HG03045 (cell line): ENCODE data around the gene SLIT3.

Experiments
- ATAC-seq: cut with Tn5 transposase; IDR thresholded peaks from one replicate; pipeline ENCODE4 v1.9.1; 2021; ENCODE audit warnings: mild to moderate bottlenecking, moderate library complexity; ENCODE audit not compliant: unreplicated experiment

The SLIT3 gene

GRCh38 chr5:168788786-168789185 lies 512.2 kb downstream of the SLIT3 start:
- ATAC-seq: no peak

DNA sequence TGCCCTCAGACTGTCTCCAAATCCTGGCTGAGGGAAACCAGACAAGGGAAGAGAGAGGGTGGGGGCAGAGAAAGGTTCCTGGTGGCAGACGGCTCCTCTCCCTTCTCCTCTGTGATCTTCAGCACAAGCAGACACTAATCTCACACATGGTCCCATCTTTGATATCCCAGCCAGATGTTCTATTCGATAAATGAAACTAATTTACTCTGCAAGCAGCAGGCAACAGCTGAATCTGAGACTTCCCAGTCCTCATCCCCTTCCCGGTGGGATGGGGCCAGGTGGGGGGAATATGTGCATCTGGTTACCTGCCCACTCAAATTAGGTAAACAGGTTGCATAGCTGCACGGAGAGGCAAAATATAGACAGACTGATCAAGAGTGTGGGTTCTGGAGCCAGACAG lies 512.8 kb downstream of the SLIT3 start:
- ATAC-seq: no peak

DNA sequence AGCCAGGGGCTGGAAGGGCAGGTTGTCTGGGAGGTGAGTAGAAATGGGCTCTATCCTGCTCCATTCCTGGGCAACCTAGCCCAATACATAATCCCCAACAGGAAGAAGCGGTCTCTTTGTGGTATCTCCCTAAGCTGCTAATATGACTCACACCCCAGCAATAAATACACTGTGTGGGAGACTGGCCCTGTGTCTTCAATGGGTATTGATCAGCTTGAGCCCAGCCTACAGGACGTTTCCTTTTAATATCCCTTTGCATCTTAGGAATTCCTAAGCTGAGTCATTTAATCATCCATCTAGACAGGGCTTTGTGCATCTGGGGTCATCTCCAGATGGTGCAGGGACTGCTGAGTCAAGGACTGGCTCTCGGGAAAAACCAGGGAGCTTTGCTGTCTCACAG lies 514.8 kb downstream of the SLIT3 start:
- no peak for ATAC-seq

GRCh38 chr5:168784454-168784853 lies 516.5 kb downstream of the SLIT3 start:
- ATAC-seq: no peak

DNA sequence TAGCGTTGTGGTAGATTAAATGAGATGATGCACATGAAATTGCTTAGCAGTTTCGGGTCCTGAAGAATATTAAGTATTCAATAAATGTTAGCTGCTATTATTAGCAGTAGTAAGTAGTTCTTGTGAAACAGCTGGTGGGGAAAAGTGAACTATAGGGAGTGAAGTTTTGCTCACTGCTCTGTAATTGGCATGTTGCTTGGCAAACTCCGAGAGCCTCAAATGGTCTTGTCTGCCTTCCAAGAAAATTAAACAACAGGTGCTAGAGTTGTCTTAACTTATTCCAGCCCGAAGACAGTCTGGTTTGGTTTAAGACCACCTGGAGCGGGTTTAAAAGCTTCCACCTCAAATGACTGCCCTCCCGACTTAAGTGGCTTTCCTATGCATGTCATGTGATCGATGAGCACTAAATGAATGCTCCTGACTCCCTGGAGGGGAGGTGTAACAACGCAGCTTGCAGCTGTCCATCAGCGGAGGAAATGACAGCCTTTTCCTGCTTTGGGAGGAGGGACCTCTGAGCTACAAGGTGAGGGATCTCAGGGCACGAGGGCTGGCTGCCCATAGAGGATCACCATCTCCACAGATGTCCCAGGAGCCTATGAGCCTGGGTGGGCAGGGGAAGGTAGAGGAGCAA lies 518.9 kb downstream of the SLIT3 start:
- no peak for ATAC-seq

- ATAC-seq: no peak
These were observed 520.1 kb downstream of the SLIT3 start for GRCh38 chr5:168780888-168781287.

GRCh38 chr5:168779333-168779732 lies 521.6 kb downstream of the SLIT3 start:
- no peak for ATAC-seq

GRCh38 chr5:168778536-168778935 lies 522.4 kb downstream of the SLIT3 start:
- no peak for ATAC-seq

- no peak for ATAC-seq
These were observed 523.3 kb downstream of the SLIT3 start for GRCh38 chr5:168777651-168778050.

GRCh38 chr5:168776070-168776469 lies 524.9 kb downstream of the SLIT3 start:
- ATAC-seq: no peak

- ATAC-seq: no peak
These were observed 527.7 kb downstream of the SLIT3 start for GRCh38 chr5:168773226-168773625.

DNA sequence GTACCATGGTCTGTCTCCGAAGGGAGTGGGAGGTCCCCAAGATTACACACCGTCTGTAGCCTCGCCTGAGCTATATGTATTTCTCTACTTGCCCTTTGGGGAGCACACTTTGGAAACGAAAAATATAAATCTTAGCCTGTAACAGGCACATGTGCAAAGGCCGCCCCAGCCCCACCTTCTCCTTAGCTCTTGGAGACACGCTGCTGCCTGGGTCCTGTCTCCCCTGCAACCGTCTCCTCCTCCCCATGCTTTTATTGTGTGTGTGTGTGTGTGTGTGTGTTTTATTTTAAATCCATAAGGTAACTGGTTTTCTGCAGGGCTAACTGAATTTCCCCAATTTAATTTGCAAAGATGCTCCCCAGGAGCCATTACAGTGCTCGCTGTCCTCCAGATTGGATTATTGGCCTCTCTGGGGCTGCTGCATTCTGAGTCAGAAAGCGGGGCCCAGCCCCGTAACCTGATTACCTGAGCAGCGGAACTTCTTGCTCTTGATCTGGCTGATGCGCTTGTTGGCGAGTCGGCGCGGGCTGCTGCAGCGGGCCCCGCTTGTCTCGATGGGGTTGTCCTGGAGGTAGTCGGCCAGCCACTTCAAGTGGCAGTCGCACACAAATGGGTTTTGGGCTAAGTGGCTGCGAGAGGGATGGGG lies 528.5 kb downstream of the SLIT3 start:
- no peak for ATAC-seq

- ATAC-seq: no peak
These were observed 529.3 kb downstream of the SLIT3 start for GRCh38 chr5:168771678-168772077.

- ATAC-seq: no peak
These were observed 529.9 kb downstream of the SLIT3 start for GRCh38 chr5:168770996-168771395.

DNA sequence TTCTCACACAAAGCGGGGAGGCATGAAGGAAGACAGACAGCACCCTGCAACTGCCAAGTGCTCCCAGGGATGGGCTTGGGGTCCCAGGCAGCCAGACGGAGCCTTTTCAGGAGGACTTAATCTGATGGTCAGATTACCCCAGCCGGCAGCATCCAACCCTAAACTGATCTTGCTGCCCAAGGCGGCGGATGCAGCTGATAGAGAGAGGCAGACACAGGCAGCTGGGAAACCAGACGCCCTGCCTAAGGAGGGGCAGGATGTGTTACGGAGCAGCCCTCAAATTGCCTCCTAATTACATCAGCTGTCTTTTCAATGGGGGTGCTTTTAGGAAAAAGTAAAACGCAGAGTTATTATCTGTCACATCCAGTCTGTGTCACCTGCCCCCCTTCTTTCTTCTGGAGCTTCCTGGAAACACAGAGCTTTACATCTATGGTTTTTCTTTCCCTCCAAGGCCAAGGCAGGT lies 530.9 kb downstream of the SLIT3 start:
- no peak for ATAC-seq

DNA sequence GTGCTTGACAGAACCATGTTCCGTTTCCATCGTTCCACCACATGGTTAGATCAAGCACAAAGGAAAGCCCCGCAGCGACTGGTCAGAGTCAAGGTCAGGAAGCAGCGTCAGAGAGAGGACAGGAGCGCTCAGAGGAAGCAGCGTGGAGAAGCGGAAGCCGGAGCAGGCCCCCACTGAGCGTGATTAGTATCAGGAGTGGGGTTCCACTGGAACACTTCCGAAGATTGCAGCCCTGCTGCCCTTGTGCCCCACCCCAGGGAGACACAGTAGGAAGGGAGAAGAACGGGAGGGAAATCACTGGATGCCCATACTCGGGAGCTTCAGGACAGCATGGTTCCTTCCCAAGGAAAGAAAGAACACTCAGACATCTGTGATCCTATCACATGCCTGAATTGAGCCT lies 532.8 kb downstream of the SLIT3 start:
- no peak for ATAC-seq

DNA sequence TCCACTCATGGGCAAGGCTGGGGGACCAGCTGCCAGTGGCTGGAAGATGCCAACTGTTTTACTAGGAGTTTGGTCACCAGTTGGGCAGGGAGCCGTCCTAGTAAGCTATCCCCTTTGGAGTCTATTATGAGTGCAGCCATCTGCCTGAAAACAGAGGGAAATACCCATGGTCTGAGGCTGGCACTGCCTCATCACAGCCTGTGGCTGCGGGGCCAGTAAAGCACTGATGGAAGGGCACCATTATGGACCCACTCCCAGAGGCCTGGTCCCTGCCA lies 534.6 kb downstream of the SLIT3 start:
- no peak for ATAC-seq

- no peak for ATAC-seq
These were observed 535.2 kb downstream of the SLIT3 start for GRCh38 chr5:168765551-168766425.

DNA sequence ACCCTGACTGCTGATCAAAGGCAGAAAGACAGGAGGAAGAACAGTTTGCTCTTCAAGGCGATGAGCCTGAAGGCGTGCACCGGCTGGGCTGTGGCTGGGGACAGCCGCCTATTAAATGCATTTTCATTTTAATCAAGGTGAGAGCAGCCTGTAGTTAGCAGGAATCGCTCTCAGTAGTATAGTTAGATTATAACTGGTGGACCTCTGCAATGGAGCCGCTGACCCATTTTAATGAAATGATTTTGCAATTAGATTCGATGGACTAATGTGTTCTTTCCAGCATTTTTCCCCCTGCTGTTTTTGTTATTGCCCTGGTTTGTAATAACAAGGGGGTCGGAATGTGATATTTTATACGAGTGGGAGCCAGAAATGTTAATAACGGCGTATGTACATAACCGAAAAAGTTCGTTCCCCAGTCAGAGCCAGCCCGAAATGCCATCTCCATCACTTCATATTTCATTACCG lies 535.8 kb downstream of the SLIT3 start:
- ATAC-seq: no peak

GRCh38 chr5:168756453-168757391 lies 544.2 kb downstream of the SLIT3 start:
- ATAC-seq: no peak

DNA sequence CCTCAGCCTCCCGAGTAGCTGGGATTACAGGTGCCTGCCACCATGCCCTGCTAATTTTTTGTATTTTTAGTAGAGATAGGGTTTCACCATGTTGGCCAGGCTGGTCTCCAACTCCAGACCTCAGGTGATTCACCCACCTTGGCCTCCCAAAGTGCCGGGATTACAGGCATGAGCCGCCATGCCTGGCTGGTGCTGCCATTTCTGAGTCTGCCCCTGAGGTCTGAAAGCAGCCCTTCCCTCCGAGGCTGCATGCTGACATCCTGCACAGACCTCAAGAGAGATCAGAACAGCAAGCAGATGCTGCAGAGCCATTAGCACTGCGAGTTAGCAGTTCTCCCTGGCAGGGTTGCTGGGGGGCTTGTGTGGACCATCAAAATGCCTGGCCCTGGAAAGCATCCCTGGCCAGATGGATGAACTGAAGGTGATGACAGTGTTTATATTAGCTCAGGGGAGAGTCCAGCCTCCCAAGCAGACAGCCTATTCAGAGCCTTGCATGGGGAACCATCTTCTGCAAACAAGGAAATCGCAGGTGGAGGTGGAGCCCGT lies 545.3 kb downstream of the SLIT3 start:
- ATAC-seq: no peak
